Measurements from ENCODE around the gene LZTS2.
A peak's percentile ranks its signal among the peaks of the same experiment; 100 is the strongest.

The LZTS2 gene

DNA sequence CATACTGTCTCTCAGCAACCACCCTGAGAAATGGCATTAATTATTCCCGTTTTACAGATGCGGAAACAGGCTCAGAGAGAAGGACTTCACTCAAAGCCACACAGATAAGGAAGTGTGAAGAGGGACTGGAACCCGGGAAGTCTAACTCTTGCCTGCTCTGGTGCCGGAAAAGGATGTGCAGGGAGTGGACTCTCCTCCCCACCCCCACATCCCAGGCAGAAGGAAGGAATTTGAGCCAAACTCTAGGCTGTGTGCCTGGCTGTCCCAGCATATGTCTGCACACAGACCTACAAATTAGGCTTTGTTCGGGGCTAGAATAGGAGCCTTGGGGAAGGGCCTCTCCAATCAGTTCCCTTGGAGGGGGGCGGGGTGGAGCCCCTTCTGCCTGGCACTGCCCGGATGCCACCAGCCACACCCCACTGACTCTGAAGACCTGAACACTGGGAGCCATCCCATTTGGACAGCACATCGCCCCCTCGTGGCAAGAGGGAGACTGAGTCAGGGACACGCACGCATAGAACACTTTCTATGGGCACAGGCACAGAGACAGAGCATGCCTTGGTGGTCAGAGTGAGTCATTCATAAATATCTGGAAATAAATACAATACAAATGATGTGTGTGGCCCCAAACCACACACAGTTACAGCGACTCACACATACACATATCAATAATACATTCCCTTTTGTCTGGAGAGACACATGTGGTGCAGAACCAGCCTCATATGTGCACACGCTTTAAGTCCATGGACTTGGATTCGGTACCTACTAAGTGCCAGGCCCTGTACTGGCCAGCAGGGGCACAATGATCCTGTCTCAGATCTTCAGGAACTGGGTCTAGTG is 13.1 kb downstream of the LZTS2 start:
- ChIA-PET POLR2A (no interaction called here), CTCF (interaction anchor here (0.9 to 7.5 kb wide), 10 partner anchors 15 to 55 kb away, joined by 3 to 152 read pairs (median 4); partner anchors contain the start of genes LZTS2 and SEMA4G)

DNA sequence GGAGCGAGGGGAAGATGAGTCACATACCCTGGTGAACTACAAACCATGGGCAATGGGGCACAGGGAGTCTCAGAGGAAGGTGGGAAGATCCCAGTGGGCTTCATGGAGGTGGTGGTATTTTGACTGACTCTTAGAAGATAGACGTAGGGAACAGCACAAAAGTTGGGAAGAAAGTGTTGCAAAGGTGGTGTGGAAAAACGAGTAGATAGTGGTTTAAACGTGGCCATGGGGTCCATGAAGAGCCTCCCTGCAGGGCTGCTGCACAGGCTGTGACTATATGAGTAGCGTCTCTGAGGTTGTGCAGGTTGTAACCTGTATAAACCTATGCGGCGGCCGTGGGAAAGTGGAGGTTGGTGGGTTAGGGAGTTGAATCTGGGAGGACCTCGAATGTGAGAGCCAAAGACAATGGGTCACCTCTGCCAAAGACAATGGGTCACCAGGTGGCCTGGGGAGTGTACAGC is 13.8 kb downstream of the LZTS2 start:
- ChIA-PET CTCF (interaction anchor here (1.3 to 7.3 kb wide), 8 partner anchors 15 to 68 kb away, joined by 3 to 311 read pairs (median 40); partner anchors contain the start of genes LZTS2, MRPL43, PDZD7 and SEMA4G), POLR2A (interaction anchor here (0.7 kb wide), 1 partner anchor 33 kb away, joined by 11 read pairs; no protein-coding TSS in a partner anchor)
- H3K9me3 ChIP-seq (ENCODE audit: control extremely low read depth in 1 of 5, control insufficient read depth in 4 of 5, insufficient read depth in 2 of 5, low read depth in 1 of 5, low read length in 4 of 5): no peaks in the 10 kb centered on the region
- H3K36me3 ChIP-seq (ENCODE audit: control insufficient read depth in 4 of 4, insufficient read depth in 4 of 4, low read length in 3 of 4): no peaks in the 10 kb centered on the region
- WGBS (ENCODE audit: insufficient coverage): 74% methylated on average over 8 of the region's 9 CpGs
- peaks cover 0 to 21% (median 19%) of the 10 kb centered on the region in 4 experiments for H3K4me1 ChIP-seq (ENCODE audit: control extremely low read depth in 1 of 4, control insufficient read depth in 4 of 4, insufficient read depth in 4 of 4, low read length in 3 of 4)
- H3K27ac ChIP-seq (ENCODE audit: insufficient read depth in 1 of 2, low read depth in 1 of 2, low read length in 2 of 2, poor library complexity in 1 of 2, severe bottlenecking in 2 of 2): no peak overlapping the region
- DNase-seq: no peak
- no peak overlapping the region for H3K4me3 ChIP-seq (ENCODE audit: control insufficient read depth in 1 of 7, extremely low read depth in 1 of 7, insufficient read depth in 4 of 7, low read depth in 2 of 7, low read length in 6 of 7)
- H3K27me3 ChIP-seq (replicated peaks in 2 of 5; ENCODE audit: control insufficient read depth in 4 of 5, insufficient read depth in 5 of 5, low read length in 4 of 5): peaks cover 0 to 21% (median 3%) of the 10 kb centered on the region in 5 experiments

More for the DNA sequence above, 13.1 kb downstream of the LZTS2 start:
- Histone ChIP-seq H3K9me3 (ENCODE audit: control extremely low read depth in 1 of 5, control insufficient read depth in 4 of 5, insufficient read depth in 2 of 5, low read depth in 1 of 5, low read length in 4 of 5) (no peaks in the 10 kb centered on the region), H3K36me3 (ENCODE audit: control insufficient read depth in 4 of 4, insufficient read depth in 4 of 4, low read length in 3 of 4) (no peaks in the 10 kb centered on the region), H3K4me3 (ENCODE audit: control insufficient read depth in 1 of 7, extremely low read depth in 1 of 7, insufficient read depth in 4 of 7, low read depth in 2 of 7, low read length in 6 of 7) (no peak overlapping the region), H3K27ac (ENCODE audit: insufficient read depth in 1 of 2, low read depth in 1 of 2, low read length in 2 of 2, poor library complexity in 1 of 2, severe bottlenecking in 2 of 2) (no peak overlapping the region), H3K27me3 (replicated peaks in 2 of 5; ENCODE audit: control insufficient read depth in 4 of 5, insufficient read depth in 5 of 5, low read length in 4 of 5) (peaks cover 0 to 15% (median 3%) of the 10 kb centered on the region in 5 experiments), H3K4me1 (ENCODE audit: control extremely low read depth in 1 of 4, control insufficient read depth in 4 of 4, insufficient read depth in 4 of 4, low read length in 3 of 4) (peaks cover 0 to 16% (median 14%) of the 10 kb centered on the region in 4 experiments)
- 21% methylated on average over 9 of the region's 14 CpGs for WGBS (ENCODE audit: insufficient coverage)
- peak; percentile 87 to 90 (median 90) for DNase-seq

DNA sequence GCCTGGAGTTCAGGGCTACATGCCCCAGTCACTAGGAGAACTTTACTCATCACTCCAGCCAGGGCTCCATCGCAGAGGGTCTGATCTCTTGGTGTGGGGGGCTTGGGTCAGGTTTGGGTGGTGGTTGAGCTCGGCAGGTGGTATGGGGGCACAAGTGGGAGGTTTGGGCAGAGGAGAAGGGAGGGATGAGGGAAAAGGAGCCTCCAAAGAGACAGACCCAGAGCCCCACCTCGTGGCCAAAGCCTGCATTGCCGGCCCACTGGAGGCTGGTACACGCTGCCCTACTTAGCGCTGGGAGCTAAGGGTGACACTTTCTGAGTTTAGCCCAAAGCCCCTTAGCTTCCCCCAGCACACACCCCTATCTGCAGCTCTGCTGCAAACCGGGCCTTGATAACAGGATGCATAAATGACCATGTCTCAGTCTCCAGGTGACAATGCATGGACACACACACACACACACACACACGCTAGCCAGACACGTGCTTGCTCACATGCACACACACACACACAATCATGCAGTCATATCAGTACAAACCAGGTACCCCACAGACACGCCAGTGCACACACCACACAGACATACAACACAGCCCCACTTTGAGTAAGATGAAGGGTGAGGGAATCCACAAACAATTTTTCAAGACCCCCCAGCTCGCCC is 14.7 kb downstream of the LZTS2 start:
- POLR2A ChIA-PET: interaction anchor here (0.7 kb wide), 1 partner anchor 34 kb away, joined by 11 read pairs; no protein-coding TSS in a partner anchor
- Histone ChIP-seq H3K27ac (ENCODE audit: insufficient read depth in 1 of 2, low read depth in 1 of 2, low read length in 2 of 2, poor library complexity in 1 of 2, severe bottlenecking in 2 of 2) (no peak overlapping the region), H3K4me3 (ENCODE audit: control insufficient read depth in 1 of 7, extremely low read depth in 1 of 7, insufficient read depth in 4 of 7, low read depth in 2 of 7, low read length in 6 of 7) (no peak overlapping the region)

GRCh38 chr10:101014966-101015581 is 15.5 kb downstream of the LZTS2 start:
- DNase-seq: peak in 1 of 3 donors; percentile 53
- H3K4me3 ChIP-seq (ENCODE audit: control insufficient read depth in 1 of 7, extremely low read depth in 1 of 7, insufficient read depth in 4 of 7, low read depth in 2 of 7, low read length in 6 of 7): no peak overlapping the region
- peaks cover 0 to 31% (median 29%) of the 10 kb centered on the region in 4 experiments for H3K4me1 ChIP-seq (ENCODE audit: control extremely low read depth in 1 of 4, control insufficient read depth in 4 of 4, insufficient read depth in 4 of 4, low read length in 3 of 4)
- H3K9me3 ChIP-seq (ENCODE audit: control extremely low read depth in 1 of 5, control insufficient read depth in 4 of 5, insufficient read depth in 2 of 5, low read depth in 1 of 5, low read length in 4 of 5): no peaks in the 10 kb centered on the region
- H3K36me3 ChIP-seq (ENCODE audit: control insufficient read depth in 4 of 4, insufficient read depth in 4 of 4, low read length in 3 of 4): no peaks in the 10 kb centered on the region
- CTCF ChIA-PET: interaction anchor here (0.8 to 7.3 kb wide), 17 partner anchors 13 to 136 kb away, joined by 3 to 311 read pairs (median 6); partner anchors contain the start of genes LZTS2, MRPL43, PDZD7 and SEMA4G
- peaks cover 0 to 29% (median 3%) of the 10 kb centered on the region in 5 experiments for H3K27me3 ChIP-seq (replicated peaks in 2 of 5; ENCODE audit: control insufficient read depth in 4 of 5, insufficient read depth in 5 of 5, low read length in 4 of 5)
- H3K27ac ChIP-seq (ENCODE audit: insufficient read depth in 1 of 2, low read depth in 1 of 2, low read length in 2 of 2, poor library complexity in 1 of 2, severe bottlenecking in 2 of 2): no peak overlapping the region
- POLR2A ChIA-PET: no interaction called here
- 87% methylated on average over 5 of the region's 7 CpGs for WGBS (ENCODE audit: insufficient coverage)

More for the DNA sequence above, 14.7 kb downstream of the LZTS2 start:
- Histone ChIP-seq H3K27me3 (replicated peaks in 2 of 5; ENCODE audit: control insufficient read depth in 4 of 5, insufficient read depth in 5 of 5, low read length in 4 of 5) (peaks cover 0 to 29% (median 3%) of the 10 kb centered on the region in 5 experiments), H3K4me1 (ENCODE audit: control extremely low read depth in 1 of 4, control insufficient read depth in 4 of 4, insufficient read depth in 4 of 4, low read length in 3 of 4) (peaks cover 0 to 31% (median 29%) of the 10 kb centered on the region in 4 experiments), H3K36me3 (ENCODE audit: control insufficient read depth in 4 of 4, insufficient read depth in 4 of 4, low read length in 3 of 4) (no peaks in the 10 kb centered on the region), H3K9me3 (ENCODE audit: control extremely low read depth in 1 of 5, control insufficient read depth in 4 of 5, insufficient read depth in 2 of 5, low read depth in 1 of 5, low read length in 4 of 5) (no peaks in the 10 kb centered on the region)
- CTCF ChIA-PET: interaction anchor here (0.8 to 7.3 kb wide), 18 partner anchors 14 to 137 kb away, joined by 3 to 311 read pairs (median 6); partner anchors contain the start of genes LZTS2, MRPL43, PDZD7 and SEMA4G
- 13% methylated on average over 10 of the region's 11 CpGs for WGBS (ENCODE audit: insufficient coverage)
- peak; percentile 56 to 71 (median 66) for DNase-seq

DNA sequence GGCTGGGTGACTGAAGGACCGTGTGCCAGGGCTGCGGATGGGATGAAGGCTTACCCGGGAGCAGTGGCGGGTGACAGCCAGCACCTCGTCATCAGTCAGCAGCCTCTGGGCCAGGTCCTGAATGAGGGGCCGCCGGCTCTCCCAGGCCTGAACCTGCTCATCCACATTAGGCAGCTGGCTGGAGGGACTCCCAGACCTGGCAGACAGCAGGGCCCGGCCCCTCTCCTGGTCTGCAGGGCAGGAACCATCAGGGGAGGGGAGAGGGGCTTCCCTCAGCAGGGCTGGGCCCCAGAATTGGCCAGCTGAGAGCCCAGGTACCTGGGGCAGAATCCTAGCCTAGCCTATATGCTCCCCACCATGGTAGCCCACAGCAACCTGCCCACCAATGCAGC is 16.0 kb downstream of the LZTS2 start:
- ChIA-PET CTCF (interaction anchor here (1.5 to 7.3 kb wide), 11 partner anchors 12 to 126 kb away, joined by 4 to 311 read pairs (median 9); partner anchors contain the start of genes LZTS2, MRPL43, PDZD7 and SEMA4G), POLR2A (no interaction called here)

DNA sequence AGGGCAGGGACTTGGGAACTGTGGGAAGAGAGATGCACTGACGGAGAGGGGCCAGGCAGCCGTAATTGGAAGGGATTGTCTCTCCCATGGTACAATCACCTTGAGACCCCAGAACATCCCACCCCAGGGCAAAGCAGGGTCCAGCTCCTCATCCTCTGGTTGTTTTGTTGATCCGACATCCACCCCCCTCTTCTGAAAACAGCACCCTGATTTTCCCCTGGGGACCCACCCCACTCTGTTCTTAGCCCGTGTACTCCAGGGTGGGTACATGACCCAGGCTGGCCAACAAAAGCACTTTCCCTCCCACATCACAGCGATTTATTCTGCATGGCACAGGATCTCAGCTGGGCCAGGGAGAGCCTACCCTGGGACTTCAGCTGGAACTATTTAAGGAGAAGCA is 17.2 kb downstream of the LZTS2 start:
- Histone ChIP-seq H3K4me1 (ENCODE audit: control extremely low read depth in 1 of 4, control insufficient read depth in 4 of 4, insufficient read depth in 4 of 4, low read length in 3 of 4) (peaks cover 0 to 31% (median 29%) of the 10 kb centered on the region in 4 experiments), H3K4me3 (ENCODE audit: control insufficient read depth in 1 of 7, extremely low read depth in 1 of 7, insufficient read depth in 4 of 7, low read depth in 2 of 7, low read length in 6 of 7) (no peak overlapping the region), H3K36me3 (ENCODE audit: control insufficient read depth in 4 of 4, insufficient read depth in 4 of 4, low read length in 3 of 4) (no peaks in the 10 kb centered on the region), H3K27me3 (replicated peaks in 2 of 5; ENCODE audit: control insufficient read depth in 4 of 5, insufficient read depth in 5 of 5, low read length in 4 of 5) (peaks cover 0 to 29% (median 3%) of the 10 kb centered on the region in 5 experiments), H3K9me3 (ENCODE audit: control extremely low read depth in 1 of 5, control insufficient read depth in 4 of 5, insufficient read depth in 2 of 5, low read depth in 1 of 5, low read length in 4 of 5) (no peaks in the 10 kb centered on the region), H3K27ac (ENCODE audit: insufficient read depth in 1 of 2, low read depth in 1 of 2, low read length in 2 of 2, poor library complexity in 1 of 2, severe bottlenecking in 2 of 2) (no peak overlapping the region)
- 97% methylated on average over 5 of the region's 5 CpGs for WGBS (ENCODE audit: insufficient coverage)
- no peak for DNase-seq
- CTCF ChIA-PET: interaction anchor here (1.0 to 7.3 kb wide), 7 partner anchors 11 to 50 kb away, joined by 3 to 311 read pairs (median 71); partner anchors contain the start of genes LZTS2, MRPL43, PDZD7 and SEMA4G
- POLR2A ChIA-PET: interaction anchor here (1.2 kb wide), 1 partner anchor 15 kb away, joined by 4 read pairs; no protein-coding TSS in a partner anchor

More for the DNA sequence above, 16.0 kb downstream of the LZTS2 start:
- Histone ChIP-seq H3K27ac (ENCODE audit: insufficient read depth in 1 of 2, low read depth in 1 of 2, low read length in 2 of 2, poor library complexity in 1 of 2, severe bottlenecking in 2 of 2) (no peak overlapping the region), H3K4me3 (ENCODE audit: control insufficient read depth in 1 of 7, extremely low read depth in 1 of 7, insufficient read depth in 4 of 7, low read depth in 2 of 7, low read length in 6 of 7) (no peak overlapping the region), H3K36me3 (ENCODE audit: control insufficient read depth in 4 of 4, insufficient read depth in 4 of 4, low read length in 3 of 4) (no peaks in the 10 kb centered on the region), H3K27me3 (replicated peaks in 2 of 5; ENCODE audit: control insufficient read depth in 4 of 5, insufficient read depth in 5 of 5, low read length in 4 of 5) (peaks cover 0 to 29% (median 3%) of the 10 kb centered on the region in 5 experiments), H3K4me1 (ENCODE audit: control extremely low read depth in 1 of 4, control insufficient read depth in 4 of 4, insufficient read depth in 4 of 4, low read length in 3 of 4) (peaks cover 0 to 31% (median 29%) of the 10 kb centered on the region in 4 experiments), H3K9me3 (ENCODE audit: control extremely low read depth in 1 of 5, control insufficient read depth in 4 of 5, insufficient read depth in 2 of 5, low read depth in 1 of 5, low read length in 4 of 5) (no peaks in the 10 kb centered on the region)
- DNase-seq: no peak
- WGBS (ENCODE audit: insufficient coverage): 96% methylated on average over 8 of the region's 8 CpGs
